CD4-positive, alpha-beta memory T cell (primary cell): ENCODE measurements around the gene CHST14. TPM values are rescaled to one million over a fixed set of nuclear protein-coding genes. Genes with fewer than 3 reads are reported as not detected.

Source experiments
- CTCF ChIA-PET: fragments of 350-600 bp; sonication (Branson Sonifier 250); formaldehyde crosslinking; loops from one replicate; lab custom pipeline; 2021; ENCODE audit warnings: inconsistent platforms; ENCODE audit not compliant: partially characterized antibody; lab: Charles Lee
- POLR2A ChIA-PET: fragments of 350-600 bp; sonication (Branson Sonifier 250); formaldehyde crosslinking; loops from one replicate; lab custom pipeline; 2021; ENCODE audit not compliant: partially characterized antibody; lab: Charles Lee
- DNase-seq, 5 donors: peaks; one replicate each; pipeline versions ENCODE4 v3.0.0 to v3.0.0-alpha.2; 2020 to 2022; ENCODE audit warnings: mixed read lengths in 1 of 5
- H3K27ac ChIP-seq: one replicate; pipeline ENCODE4 v1.7.0; 2013; ENCODE audit warnings: low read depth, low read length
- H3K27me3 ChIP-seq: 2 replicates; pipeline ENCODE4 v1.7.0; 2013; ENCODE audit warnings: mild to moderate bottlenecking, low read length, moderate library complexity; ENCODE audit not compliant: insufficient read depth
- H3K36me3 ChIP-seq: 2 replicates; pipeline ENCODE4 v1.7.0; 2013; ENCODE audit warnings: mild to moderate bottlenecking, low read length, moderate library complexity; ENCODE audit not compliant: insufficient read depth
- H3K4me1 ChIP-seq: 2 replicates; pipeline ENCODE4 v1.7.0; 2013; ENCODE audit warnings: mild to moderate bottlenecking, low read length, moderate library complexity; ENCODE audit not compliant: insufficient read depth
- H3K4me3 ChIP-seq, 2 donors: one replicate each; pipeline ENCODE4 v1.7.0; 2013; ENCODE audit warnings: low read length in 2 of 2, mild to moderate bottlenecking in 1 of 2
- H3K9me3 ChIP-seq, 2 donors: one replicate each; pipeline ENCODE4 v1.7.0; 2013; ENCODE audit warnings: low read length in 2 of 2, control low read depth in 1 of 2; ENCODE audit not compliant: control insufficient read depth in 1 of 2
- H3K27ac Mint-ChIP-seq, 7 donors: one replicate each; pipeline ENCODE4 v1.8.0; 2020 to 2021; ENCODE audit warnings: mixed read lengths in 7 of 7, mild to moderate bottlenecking in 6 of 7, inconsistent platforms in 3 of 7, moderate library complexity in 3 of 7
- H3K27me3 Mint-ChIP-seq, 2 donors: one replicate each; pipeline ENCODE4 v1.8.0; 2020 to 2021; ENCODE audit warnings: mixed read lengths in 2 of 2
- H3K36me3 Mint-ChIP-seq, 2 donors: one replicate each; pipeline ENCODE4 v1.8.0; 2020 to 2021; ENCODE audit warnings: mixed read lengths in 2 of 2, inconsistent platforms in 1 of 2, mild to moderate bottlenecking in 1 of 2
- H3K4me1 Mint-ChIP-seq, 4 donors: one replicate each; pipeline ENCODE4 v1.8.0; 2020 to 2021; ENCODE audit warnings: mixed read lengths in 4 of 4, mild to moderate bottlenecking in 1 of 4
- H3K4me3 Mint-ChIP-seq, 8 donors: one replicate each; pipeline ENCODE4 v1.8.0; 2020 to 2021; ENCODE audit warnings: mixed read lengths in 8 of 8, mild to moderate bottlenecking in 7 of 8, moderate library complexity in 6 of 8, inconsistent platforms in 3 of 8
- H3K9me3 Mint-ChIP-seq, 8 donors: one replicate each; pipeline ENCODE4 v1.8.0; 2020 to 2021; ENCODE audit warnings: mixed read lengths in 8 of 8, mild to moderate bottlenecking in 5 of 8, inconsistent platforms in 3 of 8, moderate library complexity in 1 of 8
- intact Hi-C: fragments of 100-400 bp; cut with micrococcal nuclease; formaldehyde crosslinking; loops from one replicate; pipeline ENCODE4 v1.15.1; 2023
- polyA plus RNA-seq, 2 donors: library from polyadenylated mRNA; unstranded; fragments of 300-500 nt; fragmentation: Illumina TruSeq; gene quantifications; one replicate each; pipeline ENCODE4 v1.2.3, GENCODE V29; 2021
- total RNA-seq, 2 experiments: library from RNA; stranded (reverse); gene quantifications; one replicate each; pipeline ENCODE4 v1.2.3, GENCODE V29; 2021

Gene CHST14
- total and polyA plus RNA-seq, 4 experiments from 2014 or later, result 0.64 to 10.5 (median 5.3) TPM

- H3K4me3 Mint-ChIP-seq, result peak overlapping the region; percentile 59 to 84 (median 77)
- CTCF ChIA-PET, result no interaction called here
- H3K4me1 Mint-ChIP-seq, result peaks cover 17 to 58% (median 33%) of the 10 kb centered on the region in 4 donors
- Histone ChIP-seq H3K9me3 (no peaks in the 10 kb centered on the region), H3K27me3 (peaks cover 12% of the 10 kb centered on the region), H3K4me1 (peaks cover 38% of the 10 kb centered on the region), H3K27ac (no peak overlapping the region), H3K4me3 (peak overlapping the region; percentile 22 to 37), H3K36me3 (no peaks in the 10 kb centered on the region)
- H3K27ac Mint-ChIP-seq, result peak overlapping the region in 2 of 7 donors; percentile 35 to 53
- POLR2A ChIA-PET, result interaction anchor here (1.3 to 3.5 kb wide), 2 partner anchors 15 to 32 kb away, joined by 3 to 21 read pairs; partner anchors contain the start of gene IVD
- H3K9me3 Mint-ChIP-seq, result no peaks in the 10 kb centered on the region
- intact Hi-C loops, result loop anchor here (5.0 kb wide), 1 partner anchor 35 kb away; the partner anchor contains the start of gene CHST14
- no peak for DNase-seq
- peaks cover 13 to 14% of the 10 kb centered on the region in 2 donors for H3K27me3 Mint-ChIP-seq
- H3K36me3 Mint-ChIP-seq, result peaks cover 0 to 6% of the 10 kb centered on the region in 2 donors
These were observed 33.7 kb upstream of the CHST14 start for GRCh38 chr15:40436892-40437751.

GRCh38 chr15:40437752-40438687 is 32.8 kb upstream of the CHST14 start:
- Mint-ChIP-seq H3K36me3 (peaks cover 0 to 10% of the 10 kb centered on the region in 2 donors), H3K9me3 (no peaks in the 10 kb centered on the region), H3K27ac (peak overlapping the region in 4 of 7 donors; percentile 21 to 82 (median 30)), H3K27me3 (peaks cover 13 to 14% of the 10 kb centered on the region in 2 donors), H3K4me3 (peak overlapping the region; percentile 4 to 79 (median 38)), H3K4me1 (peaks cover 24 to 67% (median 41%) of the 10 kb centered on the region in 4 donors)
- POLR2A ChIA-PET, result interaction anchor here (1.1 to 5.7 kb wide), 4 partner anchors 14 to 33 kb away, joined by 3 to 94 read pairs (median 12); partner anchors contain the start of gene IVD
- CTCF ChIA-PET, result no interaction called here
- intact Hi-C loops, result loop anchor here (5.0 kb wide), 1 partner anchor 34 kb away; the partner anchor contains the start of gene CHST14
- no peak overlapping the region for H3K4me3 ChIP-seq
- H3K27me3 ChIP-seq, result peaks cover 12% of the 10 kb centered on the region
- no peaks in the 10 kb centered on the region for H3K36me3 ChIP-seq
- no peak for DNase-seq
- H3K27ac ChIP-seq, result no peak overlapping the region
- H3K4me1 ChIP-seq, result peaks cover 46% of the 10 kb centered on the region
- no peaks in the 10 kb centered on the region for H3K9me3 ChIP-seq

GRCh38 chr15:40438712-40439111 is 32.1 kb upstream of the CHST14 start:
- Mint-ChIP-seq H3K4me3 (peak overlapping the region in 7 of 8 donors; percentile 4 to 79 (median 27)), H3K27me3 (peaks cover 13 to 14% of the 10 kb centered on the region in 2 donors), H3K27ac (peak overlapping the region in 2 of 7 donors; percentile 13 to 82), H3K36me3 (peaks cover 0 to 10% of the 10 kb centered on the region in 2 donors), H3K9me3 (no peaks in the 10 kb centered on the region), H3K4me1 (peaks cover 31 to 74% (median 48%) of the 10 kb centered on the region in 4 donors)
- intact Hi-C loops, result loop anchor here (5.0 kb wide), 1 partner anchor 34 kb away; the partner anchor contains the start of gene CHST14
- H3K36me3 ChIP-seq, result no peaks in the 10 kb centered on the region
- no peak for DNase-seq
- no peak overlapping the region for H3K4me3 ChIP-seq
- ChIA-PET POLR2A (interaction anchor here (1.1 to 5.7 kb wide), 3 partner anchors 14 to 33 kb away, joined by 3 to 94 read pairs (median 3); partner anchors contain the start of gene IVD), CTCF (interaction anchor here (5.7 kb wide), 1 partner anchor 68 kb away, joined by 29 read pairs; no protein-coding TSS in a partner anchor)
- peaks cover 53% of the 10 kb centered on the region for H3K4me1 ChIP-seq
- H3K27me3 ChIP-seq, result peaks cover 12% of the 10 kb centered on the region
- no peak overlapping the region for H3K27ac ChIP-seq
- no peaks in the 10 kb centered on the region for H3K9me3 ChIP-seq

- H3K4me3 ChIP-seq, result peak overlapping the region; percentile 62 to 65
- no peaks in the 10 kb centered on the region for H3K36me3 ChIP-seq
- intact Hi-C loops, result loop anchor here (5.0 kb wide), 1 partner anchor 33 kb away; the partner anchor contains the start of gene CHST14
- H3K4me3 Mint-ChIP-seq, result peak overlapping the region; percentile 87 to 96 (median 92)
- H3K27ac ChIP-seq, result no peak overlapping the region
- peaks cover 61% of the 10 kb centered on the region for H3K4me1 ChIP-seq
- POLR2A ChIA-PET, result interaction anchor here (0.7 to 5.7 kb wide), 11 partner anchors 10 to 132 kb away, joined by 3 to 94 read pairs (median 5); partner anchors contain the start of genes CCDC32, DISP2, INAFM2 and IVD
- CTCF ChIA-PET, result interaction anchor here (0.6 to 5.7 kb wide), 7 partner anchors 10 to 118 kb away, joined by 3 to 29 read pairs (median 4); no protein-coding TSS in a partner anchor
- peaks cover 13 to 14% of the 10 kb centered on the region in 2 donors for H3K27me3 Mint-ChIP-seq
- H3K9me3 ChIP-seq, result no peaks in the 10 kb centered on the region
- peaks cover 12% of the 10 kb centered on the region for H3K27me3 ChIP-seq
- peak overlapping the region in 4 of 7 donors; percentile 87 to 93 (median 90) for H3K27ac Mint-ChIP-seq
- peaks cover 0 to 10% of the 10 kb centered on the region in 2 donors for H3K36me3 Mint-ChIP-seq
- no peak for DNase-seq
- no peaks in the 10 kb centered on the region for H3K9me3 Mint-ChIP-seq
- H3K4me1 Mint-ChIP-seq, result peaks cover 39 to 82% (median 56%) of the 10 kb centered on the region in 4 donors
These were observed 31.3 kb upstream of the CHST14 start for GRCh38 chr15:40439461-40439959.

GRCh38 chr15:40439960-40440742 is 30.6 kb upstream of the CHST14 start:
- Mint-ChIP-seq H3K4me3 (peak overlapping the region; percentile 87 to 96 (median 92)), H3K27me3 (peaks cover 13 to 14% of the 10 kb centered on the region in 2 donors), H3K4me1 (peaks cover 45 to 83% (median 59%) of the 10 kb centered on the region in 4 donors), H3K27ac (peak overlapping the region; percentile 87 to 93 (median 92)), H3K36me3 (peaks cover 0 to 10% of the 10 kb centered on the region in 2 donors), H3K9me3 (no peaks in the 10 kb centered on the region)
- Histone ChIP-seq H3K27ac (peak overlapping the region; percentile 38), H3K9me3 (no peaks in the 10 kb centered on the region), H3K27me3 (peaks cover 12% of the 10 kb centered on the region), H3K36me3 (no peaks in the 10 kb centered on the region), H3K4me1 (peaks cover 67% of the 10 kb centered on the region), H3K4me3 (peak overlapping the region; percentile 62 to 65)
- intact Hi-C loops, result loop anchor here (2.0 to 5.0 kb wide), 3 partner anchors 32 to 129 kb away; partner anchors contain the start of genes CHST14, IVD and RPUSD2
- CTCF ChIA-PET, result interaction anchor here (0.5 to 5.7 kb wide), 13 partner anchors 10 to 118 kb away, joined by 3 to 29 read pairs (median 4); no protein-coding TSS in a partner anchor
- peak in 4 of 5 donors; percentile 19 to 63 (median 28) for DNase-seq
- POLR2A ChIA-PET, result interaction anchor here (0.8 to 5.7 kb wide), 15 partner anchors 10 to 254 kb away, joined by 3 to 94 read pairs (median 4); partner anchors contain the start of genes CCDC32, DISP2, IVD and PLCB2
